Left cardiac atrium (tissue), 2 donors: ENCODE measurements around the gene STON1. TPM values are rescaled to one million over a fixed set of nuclear protein-coding genes. Genes with fewer than 3 reads are reported as not detected.

Source experiments
- total RNA-seq, 2 donors: library from RNA; stranded (reverse); fragmentation: NEBNext Ultra II Directional; extraction: Animal tissue kit (Norgen Biotek cat#: 25700); gene quantifications; one replicate each; pipeline ENCODE4 v1.2.1, GENCODE V29; 2021
- donor health status: DM: no; HTN: yes; CAD: no; lungs with severe emphysema.
- donor health status: DM: yes; HTN: yes; CAD: no.

The STON1 gene
- total RNA-seq, 2 donors from 2014 or later: 16.7 to 19.1 TPM

Other genes starting within 250 kb of the STON1 start
- 10 to 100 TPM; 18.0 to 27.9 TPM for gene FOXN2, start 215.5 kb upstream of the STON1 start, total RNA-seq
- gene PPP1R21, start 89.4 kb upstream of the STON1 start, total RNA-seq: 10 to 100 TPM; 11.5 to 17.1 TPM
- not detected for gene GTF2A1L, start 87.7 kb downstream of the STON1 start, total RNA-seq
- under 1 TPM; 0.26 to 0.44 TPM for gene LHCGR, start 225.6 kb downstream of the STON1 start, total RNA-seq